Measurements from ENCODE around the gene PCNA.
"Not testable (repeated sequence)": the region's sequence is repeated elsewhere in the genome, so short reads cannot be mapped to it uniquely, and the experiment has no call there.

Gene PCNA

DNA sequence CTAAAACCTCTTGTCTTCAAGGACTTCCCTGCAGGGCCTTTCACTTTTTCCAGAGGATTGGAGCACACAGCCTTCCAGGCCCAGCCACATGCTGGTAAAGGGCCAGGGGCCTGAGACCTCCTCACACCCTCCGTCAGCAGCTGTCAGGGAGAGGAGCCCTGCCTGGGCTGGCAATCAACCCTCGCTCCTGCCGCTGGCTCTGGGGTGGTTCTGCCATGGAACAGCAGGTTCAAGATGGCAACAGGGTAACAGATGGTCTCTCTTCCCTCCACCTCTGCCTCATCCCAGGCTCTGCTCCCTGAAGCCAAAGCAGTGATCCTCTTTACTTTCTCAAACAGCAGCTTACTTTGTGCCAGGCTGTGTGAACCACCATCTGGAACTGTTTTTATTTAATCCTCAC lies 23.8 kb downstream of the PCNA start:
- DNase-seq = no peak

DNA sequence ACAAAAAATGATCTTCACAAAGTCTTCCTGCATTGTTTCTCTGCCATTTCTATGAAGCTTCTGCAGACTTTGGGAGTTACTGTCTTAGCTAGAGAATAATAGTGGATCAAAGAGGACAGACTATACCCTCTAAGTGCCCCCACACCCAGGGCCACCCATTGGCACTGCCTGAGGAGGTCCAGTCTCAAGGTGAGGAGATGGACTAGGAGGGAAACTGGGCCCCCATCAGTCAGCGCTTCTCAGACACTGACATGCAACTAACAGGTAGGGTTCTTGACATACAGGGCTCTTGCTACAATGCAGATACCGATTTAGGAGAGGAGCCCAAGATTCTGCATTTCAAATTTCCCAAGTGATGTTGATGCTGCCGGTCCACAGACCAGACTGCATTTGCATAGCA lies 24.3 kb downstream of the PCNA start:
- no peak for DNase-seq

DNA sequence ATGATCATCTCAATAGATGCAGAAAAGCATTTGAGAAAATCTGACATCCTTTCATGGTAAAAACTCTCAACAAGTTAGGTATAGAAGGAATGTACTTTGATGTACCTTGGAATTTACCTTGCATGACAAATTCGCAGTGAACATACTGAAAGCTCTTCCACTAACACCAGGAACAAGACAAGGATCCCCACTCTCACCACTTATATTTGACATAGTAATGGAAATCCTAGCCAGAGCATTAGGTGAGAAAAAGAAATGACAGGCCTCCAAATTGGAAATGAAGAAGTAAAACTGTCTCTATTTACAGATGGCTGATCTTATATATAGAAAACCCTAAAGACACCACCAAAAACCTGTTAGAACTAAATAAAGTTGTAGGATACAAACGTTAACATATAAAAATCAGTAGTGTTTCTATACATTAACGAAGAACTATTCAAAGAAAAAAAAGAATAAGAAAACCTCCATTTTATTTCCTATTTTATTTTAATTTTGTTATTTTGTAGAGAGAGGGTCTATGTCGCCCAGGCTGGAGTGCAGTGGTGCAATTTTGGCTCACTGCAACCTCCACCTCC lies 26.9 kb downstream of the PCNA start:
- DNase-seq = no peak

- no peak for DNase-seq
Measured at GRCh38 chr20:5091902-5092301, 27.9 kb downstream of the PCNA start.

DNA sequence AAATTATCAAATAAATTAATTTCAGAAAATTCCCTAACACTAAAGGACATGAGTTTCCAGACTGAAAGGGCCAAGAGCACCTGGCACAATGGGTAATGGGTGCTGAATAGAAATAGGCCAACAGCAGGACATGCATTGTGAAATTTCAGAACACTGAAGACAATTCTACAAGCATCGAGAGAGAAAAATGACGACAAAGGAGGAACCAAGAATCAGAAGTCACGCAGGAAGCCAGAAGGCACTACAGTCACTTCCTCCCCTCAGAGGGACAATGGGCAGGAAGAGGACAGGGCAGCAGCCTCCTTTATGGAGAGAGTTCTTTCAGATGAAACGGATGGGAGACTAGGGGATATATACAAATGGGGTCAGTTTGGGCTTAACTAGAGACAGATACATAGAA lies 29.6 kb downstream of the PCNA start:
- peak; percentile 38 for DNase-seq

- no peak for DNase-seq
Measured at GRCh38 chr20:5088688-5089087, 31.1 kb downstream of the PCNA start.

GRCh38 chr20:5085380-5085779 lies 34.4 kb downstream of the PCNA start:
- no peak for DNase-seq

DNA sequence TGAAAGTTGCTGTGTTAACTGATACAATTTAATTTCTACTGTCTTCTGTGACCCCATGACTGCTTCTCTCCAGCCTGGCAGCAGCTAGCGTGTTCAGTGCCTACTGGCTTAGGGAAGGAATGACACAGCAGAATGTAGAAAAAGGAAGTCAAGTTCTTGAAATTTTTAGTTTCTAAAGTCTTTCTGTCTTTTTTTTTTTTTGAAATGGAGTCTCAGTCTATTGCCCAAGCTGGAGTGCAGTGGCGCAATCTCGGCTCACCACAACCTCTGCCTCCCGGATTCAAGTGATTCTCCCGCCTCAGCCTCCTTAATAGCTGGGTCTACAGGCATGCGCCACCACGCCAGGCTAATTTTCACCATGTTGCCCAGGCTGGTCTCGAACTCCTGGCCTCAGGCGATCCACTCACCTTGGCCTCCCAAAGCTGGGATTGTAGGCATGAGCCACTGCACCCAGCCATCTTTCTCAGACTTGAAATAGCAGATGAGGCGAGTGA lies 39.3 kb downstream of the PCNA start:
- peak; percentile 29 for DNase-seq

DNA sequence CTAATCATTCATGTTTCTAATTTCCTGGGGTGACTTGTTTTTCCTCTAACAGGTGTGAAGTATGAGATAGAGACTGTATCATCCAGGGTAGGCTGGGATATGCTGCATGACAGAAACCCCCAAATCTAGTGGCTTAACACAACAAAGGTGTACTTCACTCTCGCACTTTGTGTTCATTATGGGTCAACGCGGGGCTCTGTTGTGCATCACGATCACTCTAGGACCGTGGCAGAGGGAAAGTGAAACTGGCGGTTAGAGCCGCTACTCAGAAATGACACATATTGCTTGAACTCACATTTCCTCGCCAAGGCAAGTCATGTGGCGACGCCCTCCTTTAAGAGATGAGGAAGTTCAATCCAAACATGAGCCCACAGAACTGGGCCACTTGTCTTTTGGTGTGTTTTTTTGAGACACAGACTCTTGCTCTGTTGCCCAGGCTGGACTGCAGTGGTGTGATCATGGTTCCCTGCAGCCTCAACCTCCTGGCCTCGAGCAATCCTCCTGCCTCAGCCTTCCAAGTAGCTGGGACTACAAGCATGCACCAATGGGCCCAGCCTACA lies 41.3 kb downstream of the PCNA start:
- peak; percentile 84 for DNase-seq

DNA sequence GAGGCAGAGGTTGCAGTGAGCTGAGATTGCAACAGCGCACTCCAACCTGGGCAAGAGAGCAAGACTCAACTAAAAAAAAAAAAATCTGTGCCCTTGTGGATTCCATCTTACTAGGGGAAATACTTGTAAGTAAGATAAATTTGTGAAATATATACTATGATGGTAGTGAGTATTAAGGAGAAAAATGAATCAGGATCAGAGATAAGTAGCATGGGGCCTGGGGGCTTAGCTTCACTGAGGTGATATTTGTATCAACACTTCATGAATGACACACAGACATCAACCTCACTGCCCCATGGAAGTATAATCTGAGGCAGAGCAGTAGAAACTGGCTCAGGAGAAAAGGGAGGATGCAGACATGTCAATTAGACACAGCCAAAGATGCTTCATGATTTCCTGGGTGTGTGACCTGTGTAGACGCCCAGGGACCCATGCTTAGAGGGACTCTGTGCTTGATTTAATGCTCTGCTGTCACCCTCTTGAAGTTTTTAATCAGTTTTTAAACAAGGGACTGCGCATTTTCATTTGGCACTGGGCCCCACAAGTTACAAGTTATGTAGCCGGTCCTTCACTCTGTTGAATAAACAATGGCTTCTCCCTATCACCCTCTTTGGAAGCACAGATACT lies 41.9 kb downstream of the PCNA start:
- peak; percentile 29 for DNase-seq

DNA sequence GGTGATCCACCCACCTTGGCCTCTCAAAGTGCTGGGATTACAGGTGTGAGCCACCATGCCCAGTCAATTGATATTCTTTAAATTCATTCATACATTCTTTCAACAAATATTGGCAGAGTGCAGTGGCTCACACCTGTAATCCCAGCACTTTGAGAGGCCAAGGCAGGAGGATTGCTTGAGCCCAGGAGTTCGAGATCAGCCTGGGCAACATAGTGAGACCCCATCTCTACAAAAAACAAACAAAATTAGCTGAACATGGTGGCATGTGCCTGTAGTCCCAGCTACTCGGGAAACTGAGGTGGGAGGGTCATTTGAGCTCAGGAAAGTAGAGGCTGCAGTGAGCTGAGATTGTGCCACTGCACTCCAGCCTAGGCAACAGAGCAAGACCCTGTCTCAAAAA lies 42.8 kb downstream of the PCNA start:
- not testable (repeated sequence) for DNase-seq

DNA sequence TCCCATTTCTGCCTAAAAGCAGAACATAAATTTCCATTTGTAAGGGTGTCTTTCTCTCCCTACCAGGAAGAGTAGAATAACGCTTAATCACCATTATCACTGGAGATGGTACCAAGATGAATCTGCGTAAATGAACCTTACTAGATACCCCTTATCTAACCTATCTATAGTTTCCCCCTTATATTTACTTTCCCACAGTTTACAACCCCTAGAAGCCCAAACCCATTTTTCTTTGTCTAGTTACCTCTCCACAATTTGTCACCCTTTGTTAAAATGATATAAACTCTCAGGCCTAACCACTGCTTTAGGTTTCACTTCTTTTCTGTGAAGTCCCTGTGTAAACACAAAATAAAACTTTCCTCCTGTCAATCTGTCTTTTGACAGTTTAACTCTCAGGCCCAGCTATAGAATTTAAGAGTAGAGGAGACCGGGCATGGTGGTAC lies 45.5 kb downstream of the PCNA start:
- DNase-seq = no peak

GRCh38 chr20:5073660-5074231 lies 46.0 kb downstream of the PCNA start:
- no peak for DNase-seq

DNA sequence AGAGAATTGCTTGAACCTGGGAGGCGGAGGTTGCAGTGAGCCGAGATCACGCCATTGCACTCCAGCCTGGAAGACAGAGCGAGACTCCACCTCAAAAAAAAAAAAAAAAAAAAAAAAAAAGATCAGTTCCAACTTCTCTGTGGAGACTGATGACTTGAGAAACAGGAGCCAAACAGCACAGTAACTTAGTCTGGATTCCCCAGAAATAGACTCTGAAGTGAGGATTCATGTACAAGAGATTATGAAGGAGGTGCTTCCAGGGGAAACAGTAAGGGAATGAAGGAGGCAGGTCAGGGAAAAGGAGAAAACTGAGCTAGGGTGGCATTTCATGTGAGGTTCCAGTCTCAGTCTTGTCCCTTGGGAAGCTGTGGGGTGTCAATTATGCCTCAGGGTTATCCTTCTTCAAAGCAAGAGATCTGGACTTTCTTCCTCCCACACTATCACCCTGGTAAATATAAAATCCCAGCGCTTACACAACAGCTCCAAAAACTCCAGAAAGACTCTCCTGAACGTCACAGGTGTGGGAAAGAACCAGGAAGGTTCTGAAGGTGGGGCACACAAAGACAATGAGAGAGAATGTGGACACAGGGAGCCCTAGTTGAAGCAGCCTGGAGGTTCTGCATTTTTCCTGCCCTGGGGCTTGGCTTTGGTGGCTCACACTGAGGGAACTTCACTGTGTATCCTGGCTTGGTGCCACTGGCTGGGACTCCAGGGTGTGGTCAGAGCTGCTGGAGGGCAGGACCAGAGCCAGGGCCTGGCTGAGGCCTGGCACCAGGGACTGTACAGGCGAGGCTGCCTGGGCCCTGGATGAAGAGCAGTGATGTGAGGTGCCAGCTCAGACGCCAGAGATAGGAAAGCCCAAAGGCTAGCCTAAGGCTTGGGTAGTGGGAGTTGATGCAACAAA lies 46.8 kb downstream of the PCNA start:
- DNase-seq = no peak

- DNase-seq = not testable (repeated sequence)
Measured at GRCh38 chr20:5071942-5072341, 47.8 kb downstream of the PCNA start.

DNA sequence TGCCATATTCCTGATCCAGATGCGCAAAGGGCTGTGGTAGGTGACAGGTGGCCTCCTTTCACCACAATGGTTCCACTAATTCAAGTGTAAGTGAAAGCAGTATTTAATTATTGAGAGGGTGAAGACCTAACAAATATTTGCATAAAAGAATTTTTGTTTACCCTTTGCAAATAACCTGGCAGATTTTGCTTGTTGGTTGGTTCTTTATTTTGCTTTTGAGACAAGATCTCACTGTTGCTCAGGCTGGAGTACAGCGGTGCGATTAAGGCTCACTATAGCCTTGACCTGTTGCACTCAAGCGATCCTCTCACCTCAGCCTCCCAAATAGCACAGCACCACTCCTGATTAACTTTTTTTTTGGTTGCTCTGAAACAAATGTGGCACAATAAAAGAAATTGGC lies 49.2 kb downstream of the PCNA start:
- DNase-seq = no peak

GRCh38 chr20:5070081-5070480 lies 49.7 kb downstream of the PCNA start:
- DNase-seq = no peak

GRCh38 chr20:5069141-5069806 lies 50.5 kb downstream of the PCNA start:
- DNase-seq = no peak

- DNase-seq = no peak
Measured at GRCh38 chr20:5067877-5068645, 51.7 kb downstream of the PCNA start.

DNA sequence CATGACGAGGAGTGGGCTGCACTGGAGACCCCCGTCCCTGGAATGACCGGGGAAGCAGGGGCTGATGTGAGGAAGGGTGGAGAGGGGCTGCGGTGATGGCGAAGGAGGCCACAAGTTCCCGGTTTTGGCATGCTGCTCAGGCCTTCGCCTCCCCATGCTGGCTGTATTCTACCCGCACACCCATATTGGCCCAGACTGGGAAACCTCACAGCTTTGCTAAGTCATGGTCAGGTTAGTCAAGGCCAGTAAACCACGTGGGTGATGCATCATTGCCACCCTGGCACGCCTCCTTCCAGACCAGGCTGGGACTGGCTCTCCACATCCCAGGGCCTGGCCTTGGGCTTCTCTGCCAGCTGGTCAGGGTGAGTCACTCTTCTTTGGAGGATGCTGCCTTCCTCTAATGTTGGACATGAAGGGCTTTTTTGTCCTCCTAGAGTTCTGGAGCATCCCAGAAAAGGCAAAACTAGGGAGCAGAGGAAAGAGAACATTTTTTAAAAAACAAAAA lies 53.8 kb downstream of the PCNA start:
- DNase-seq = peak; percentile 13

DNA sequence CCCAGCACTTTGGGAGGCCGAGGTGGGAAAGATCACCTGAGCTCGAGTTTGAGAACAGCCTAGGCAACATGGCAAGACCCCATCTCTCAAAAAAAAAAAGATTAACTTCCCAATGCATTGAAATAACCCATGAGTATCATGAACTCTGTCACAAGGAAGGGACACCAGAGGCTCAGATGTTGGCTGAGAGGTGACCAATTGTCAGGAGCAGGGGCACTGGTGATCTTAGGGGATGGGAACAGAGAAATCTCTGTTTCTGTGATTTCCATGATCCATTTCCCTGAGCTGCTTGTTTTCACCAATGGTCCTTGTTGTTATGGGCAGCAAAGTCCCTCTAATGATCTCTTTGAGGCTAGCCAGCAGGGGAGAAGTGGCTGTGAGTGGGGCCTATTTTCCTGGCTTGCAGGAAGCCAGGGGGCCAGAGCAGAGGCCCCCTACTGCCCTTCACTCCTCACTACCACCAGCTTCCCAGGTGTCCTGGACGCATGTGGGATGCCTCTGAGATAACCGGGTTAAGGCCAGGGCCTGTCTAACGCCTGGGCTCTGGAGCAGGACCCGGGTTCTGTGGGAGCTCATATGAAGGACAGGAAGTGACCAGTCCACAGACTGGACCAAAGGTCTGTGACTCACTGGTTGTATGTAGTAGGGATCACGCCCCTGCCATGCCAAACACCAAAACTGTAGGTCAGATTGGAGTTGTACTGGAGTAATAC lies 54.4 kb downstream of the PCNA start:
- no peak for DNase-seq

Data from CD4-positive, alpha-beta T cell treated with Interleukin-17A for 1 hour (primary cell).